GM23338 (cell line): ENCODE results near the gene CAMSAP1.

Source experiments
- CREB1 ChIP-seq: fragments of 250-450 bp; sonication (Bioruptor Pico); IDR thresholded peaks from 2 replicates; pipeline ENCODE4 v1.5.0; 2020; ENCODE audit warnings: low read depth, mild to moderate bottlenecking, moderate library complexity
- CTCF ChIP-seq, 2 experiments: fragments of 200-600 bp in 1 of 2; sonication (generic) in 1 of 2; conservative IDR thresholded peaks; 2 replicates each; pipeline versions ENCODE4 v1.5.1 to v1.6.1; 2016 to 2017; ENCODE audit warnings: antibody characterized with exemption in 2 of 2, low read depth in 2 of 2, mild to moderate bottlenecking in 2 of 2, moderate library complexity in 1 of 2
- ETS1 ChIP-seq: IDR thresholded peaks from 2 replicates; pipeline ENCODE4 v1.6.1; 2016; ENCODE audit warnings: antibody characterized with exemption
- EZH2 ChIP-seq: fragments of 200-600 bp; sonication (generic); IDR thresholded peaks from one replicate; pipeline ENCODE4 v1.8.0; 2017; ENCODE audit warnings: antibody characterized with exemption, mild to moderate bottlenecking, low read depth; ENCODE audit not compliant: unreplicated experiment
- EZH2phosphoT487 ChIP-seq: fragments of 200-600 bp; sonication (generic); IDR thresholded peaks from one replicate; pipeline ENCODE4 v1.8.1; 2018; ENCODE audit warnings: antibody characterized with exemption; ENCODE audit not compliant: unreplicated experiment
- JUNB ChIP-seq: IDR thresholded peaks from one replicate; pipeline ENCODE4 v1.6.1; 2016; ENCODE audit warnings: antibody characterized with exemption; ENCODE audit not compliant: unreplicated experiment
- NANOG ChIP-seq: IDR thresholded peaks from 2 replicates; pipeline ENCODE4 v1.6.1; 2016; ENCODE audit warnings: antibody characterized with exemption, borderline replicate concordance
- POLR2AphosphoS5 ChIP-seq: IDR thresholded peaks from 2 replicates; pipeline ENCODE4 v1.6.1; 2016; ENCODE audit warnings: antibody characterized with exemption, low read depth
- REST ChIP-seq: IDR thresholded peaks from one replicate; pipeline ENCODE4 v1.6.1; 2018; ENCODE audit warnings: antibody characterized with exemption; ENCODE audit not compliant: unreplicated experiment
- STAT1 ChIP-seq: IDR thresholded peaks from one replicate; pipeline ENCODE4 v1.6.1; 2016; ENCODE audit warnings: antibody characterized with exemption; ENCODE audit not compliant: unreplicated experiment
- ZNF114 ChIP-seq: fragments of 250-450 bp; sonication (Bioruptor Pico); IDR thresholded peaks from 2 replicates; pipeline ENCODE4 v1.5.0; 2020; ENCODE audit warnings: mild to moderate bottlenecking, moderate library complexity
- ZNF331 ChIP-seq: fragments of 250-450 bp; sonication (Bioruptor Pico); IDR thresholded peaks from 2 replicates; pipeline ENCODE4 v1.5.0; 2020; ENCODE audit warnings: low read depth, mild to moderate bottlenecking, moderate library complexity
- ZNF462 ChIP-seq: fragments of 250-450 bp; sonication (Bioruptor Pico); IDR thresholded peaks from 2 replicates; pipeline ENCODE4 v1.5.0; 2020; ENCODE audit warnings: mild to moderate bottlenecking, moderate library complexity

GRCh38 chr9:135817951-135818717, 89.2 kb downstream of the CAMSAP1 start:
- TF ChIP-seq EZH2 (no peak), CTCF (conservative IDR thresholded peaks at IDR 0.05; ENCODE audit: low read depth in 2 of 2) (no peak), POLR2AphosphoS5 (no peak), ETS1 (no peak), EZH2phosphoT487 (no peak), REST (no peak), ZNF462 (CRISPR knock-in tag) (no peak), CREB1 (CRISPR knock-in tag) (no peak), STAT1 (no peak), NANOG (no peak), JUNB (no peak), ZNF114 (CRISPR knock-in tag) (no peak), ZNF331 (CRISPR knock-in tag) (no peak)
